SK-N-SH (cell line): ENCODE measurements around the gene TLR4. TPM values are rescaled to one million over a fixed set of nuclear protein-coding genes. Genes with fewer than 3 reads are reported as not detected.
A peak's percentile ranks its signal among the peaks of the same experiment; 100 is the strongest.

Experiments
- CTCF ChIA-PET: fragments of 300-600, 350-600 bp; formaldehyde crosslinking; extraction: SDS; loops from one replicate; lab custom pipeline; 2021; lab: Yijun Ruan, JAX
- POLR2A ChIA-PET: fragments of 350-600 bp; sonication (Branson Sonifier 250); formaldehyde crosslinking; extraction: SDS; loops from one replicate; lab custom pipeline; 2020; ENCODE audit warnings: antibody characterized with exemption, inconsistent platforms; lab: Yijun Ruan, JAX
- DNase-seq: peaks from one replicate; pipeline ENCODE4 v3.0.0; 2012
- H2AFZ ChIP-seq: fragments of 200-600 bp; sonication (generic); 2 replicates; pipeline ENCODE4 v1.8.1; 2016; ENCODE audit warnings: antibody characterized with exemption, mild to moderate bottlenecking, low read depth
- H3F3A ChIP-seq: fragments of 200-600 bp; sonication (generic); replicated peaks from 2 replicates; pipeline ENCODE3; 2016; ENCODE audit warnings: antibody characterized with exemption, mild to moderate bottlenecking; ENCODE audit not compliant: insufficient read depth
- H3K27ac ChIP-seq, 2 experiments: fragments of 200-500 bp in 1 of 2; fragments of 200-600 bp in 1 of 2; sonication (Bioruptor generic) in 1 of 2; sonication (generic), shearing (Covaris generic) in 1 of 2; 2 replicates each; pipeline versions ENCODE4 v1.5.1 to v1.6.1; 2014 to 2016; ENCODE audit warnings: low read depth in 2 of 2, inconsistent platforms in 1 of 2, low read length in 1 of 2, mild to moderate bottlenecking in 1 of 2, mixed read lengths in 1 of 2
- H3K27me3 ChIP-seq: fragments of 200-600 bp; sonication (generic), shearing (Covaris generic); 2 replicates; pipeline ENCODE4 v1.6.1; 2016; ENCODE audit warnings: mixed run types; ENCODE audit not compliant: insufficient read depth
- H3K36me3 ChIP-seq, 2 experiments: fragments of 200-500 bp in 1 of 2; fragments of 200-600 bp in 1 of 2; sonication (Bioruptor generic) in 1 of 2; sonication (generic) in 1 of 2; replicated peaks in 1 of 2; 2 replicates each; pipeline versions ENCODE3 to v1.5.1; 2014 to 2016; ENCODE audit warnings: low read length in 1 of 2, mild to moderate bottlenecking in 1 of 2; ENCODE audit not compliant: insufficient read depth in 2 of 2, control insufficient read depth in 1 of 2
- H3K4me1 ChIP-seq, 2 experiments: fragments of 200-500 bp in 1 of 2; fragments of 200-600 bp in 1 of 2; sonication (Bioruptor generic) in 1 of 2; sonication (generic), shearing (Covaris generic) in 1 of 2; 2 replicates each; pipeline versions ENCODE4 v1.5.1 to v1.6.1; 2014 to 2016; ENCODE audit warnings: low read depth in 1 of 2, low read length in 1 of 2, mixed run types in 1 of 2; ENCODE audit not compliant: insufficient read depth in 2 of 2, control insufficient read depth in 1 of 2
- H3K4me2 ChIP-seq: fragments of 200-600 bp; sonication (generic), shearing (Covaris generic); 2 replicates; pipeline ENCODE4 v1.6.1; 2017; ENCODE audit warnings: mixed run types
- H3K4me3 ChIP-seq, 2 experiments: fragments of 200-500 bp in 1 of 2; fragments of 200-600 bp in 1 of 2; sonication (Bioruptor generic) in 1 of 2; sonication (generic), shearing (Covaris generic) in 1 of 2; 2 replicates each; pipeline versions ENCODE4 v1.5.1 to v1.8.1; 2014 to 2016; ENCODE audit warnings: low read depth in 2 of 2, inconsistent platforms in 1 of 2, low read length in 1 of 2, mild to moderate bottlenecking in 1 of 2, mixed read lengths in 1 of 2, moderate library complexity in 1 of 2
- H3K79me2 ChIP-seq: fragments of 200-600 bp; sonication (generic); 2 replicates; pipeline ENCODE4 v1.8.1; 2017; ENCODE audit warnings: mild to moderate bottlenecking; ENCODE audit not compliant: insufficient read depth
- H3K9ac ChIP-seq: fragments of 200-600 bp; sonication (generic); 2 replicates; pipeline ENCODE4 v1.6.1; 2017; ENCODE audit warnings: mixed run types
- H3K9me2 ChIP-seq: fragments of 200-600 bp; sonication (generic); 2 replicates; pipeline ENCODE4 v1.6.1; 2017; ENCODE audit warnings: mixed run types
- H3K9me3 ChIP-seq: fragments of 200-600 bp; sonication (generic); 2 replicates; pipeline ENCODE4 v1.6.1; 2017; ENCODE audit warnings: mixed run types, mild to moderate bottlenecking, moderate library complexity
- H4K20me1 ChIP-seq: fragments of 200-600 bp; sonication (generic); 2 replicates; pipeline ENCODE4 v1.6.1; 2017; ENCODE audit warnings: mild to moderate bottlenecking, mixed run types; ENCODE audit not compliant: insufficient read depth
- CTCF ChIP-seq: fragments of 200-600 bp; sonication (generic); IDR thresholded peaks from 2 replicates; pipeline ENCODE4 v1.6.1; 2017; ENCODE audit warnings: antibody characterized with exemption, mild to moderate bottlenecking, moderate library complexity
- ELF1 ChIP-seq: IDR thresholded peaks from 2 replicates; pipeline ENCODE4 v1.4.0; 2012
- EP300 ChIP-seq, 2 experiments: IDR thresholded peaks; 2 replicates each; pipeline versions ENCODE4 v1.4.0 to v1.6.1; 2012; ENCODE audit warnings: borderline replicate concordance in 1 of 2, low read depth in 1 of 2, low read length in 1 of 2
- EZH2phosphoT487 ChIP-seq: fragments of 200-600 bp; sonication (generic); IDR thresholded peaks from 2 replicates; pipeline ENCODE4 v1.6.1; 2017; ENCODE audit warnings: low read depth, mixed run types, mild to moderate bottlenecking, antibody characterized with exemption, moderate library complexity, borderline replicate concordance
- GABPA ChIP-seq: IDR thresholded peaks from 2 replicates; pipeline ENCODE4 v1.4.0; 2012; ENCODE audit warnings: low read depth, mild to moderate bottlenecking
- MAX ChIP-seq: IDR thresholded peaks from 2 replicates; pipeline ENCODE4 v1.4.0; 2012; ENCODE audit warnings: low read depth
- MEF2A ChIP-seq: IDR thresholded peaks from 2 replicates; pipeline ENCODE4 v1.4.0; 2012; ENCODE audit warnings: low read depth, borderline replicate concordance
- MXI1 ChIP-seq: IDR thresholded peaks from 2 replicates; pipeline ENCODE4 v1.6.1; 2012; ENCODE audit warnings: mild to moderate bottlenecking, low read depth, low read length, improper control_type of control experiment
- NFIC ChIP-seq: IDR thresholded peaks from 2 replicates; pipeline ENCODE4 v1.4.0; 2012; ENCODE audit warnings: borderline replicate concordance
- PBX3 ChIP-seq: IDR thresholded peaks from 2 replicates; pipeline ENCODE4; 2012
- POLR2AphosphoS5 ChIP-seq: IDR thresholded peaks from 2 replicates; pipeline ENCODE4 v1.6.1; 2012; ENCODE audit warnings: low read depth, low read length
- RAD21 ChIP-seq: IDR thresholded peaks from 2 replicates; pipeline ENCODE4 v1.6.1; 2012; ENCODE audit warnings: mild to moderate bottlenecking, low read length
- RCOR1 ChIP-seq: fragments of 150-350 bp; IDR thresholded peaks from 2 replicates; pipeline ENCODE4 v1.6.1; 2017; ENCODE audit warnings: antibody characterized with exemption, low read length
- RFX5 ChIP-seq: IDR thresholded peaks from 2 replicates; pipeline ENCODE4 v1.6.1; 2012; ENCODE audit warnings: mild to moderate bottlenecking, improper control_type of control experiment, low read length
- RXRA ChIP-seq: IDR thresholded peaks from 2 replicates; pipeline ENCODE4 v1.4.0; 2012; ENCODE audit warnings: low read depth, mild to moderate bottlenecking, borderline replicate concordance
- TCF12 ChIP-seq: IDR thresholded peaks from 2 replicates; pipeline ENCODE4 v1.4.0; 2012
- USF1 ChIP-seq: IDR thresholded peaks from 2 replicates; pipeline ENCODE4 v1.4.0; 2012; ENCODE audit warnings: low read depth, borderline replicate concordance
- USF2 ChIP-seq: fragments of 150-350 bp; IDR thresholded peaks from 2 replicates; pipeline ENCODE4 v1.6.1; 2017; ENCODE audit warnings: antibody characterized with exemption, low read length, low read depth, borderline replicate concordance
- YY1 ChIP-seq: IDR thresholded peaks from 2 replicates; pipeline ENCODE4 v1.4.0; 2012; ENCODE audit warnings: low read depth, mild to moderate bottlenecking
- ZBTB33 ChIP-seq: IDR thresholded peaks from 2 replicates; pipeline ENCODE4 v1.4.0; 2012; ENCODE audit warnings: low read depth, borderline replicate concordance
- WGBS: methylation state at CpG from one replicate; pipeline ENCODE4 v1.1.6; 2017; ENCODE audit warnings: low lambda C conversion rate; 5-methylcytosine and 5-hydroxymethylcytosine counted together
- polyA plus RNA-seq, 3 experiments: library from polyadenylated mRNA; depleted of rRNA; stranded (reverse); fragments of >200 nt; gene quantifications; 2 replicates each; pipeline ENCODE4 v1.2.3, GENCODE V29; 2012

Gene TLR4
- polyA plus RNA-seq, 1 of the 3 experiments (the other 2 are of a cell fraction) = 0.85 TPM

- POLR2A ChIA-PET = no interaction called here
Observed at GRCh38 chr9:117704597-117704996, 394 bp downstream of the TLR4 start.

More at GRCh38 chr9:117704597-117704996, 394 bp downstream of the TLR4 start:
- Histone ChIP-seq H2AFZ (peak overlapping the region; percentile 77), H3K9ac (peak overlapping the region; percentile 82), H3K9me2 (no peaks in the 10 kb centered on the region), H4K20me1 (no peaks in the 10 kb centered on the region), H3F3A (peaks cover 36% of the 10 kb centered on the region), H3K36me3 (peaks cover 0 to 14% of the 10 kb centered on the region in 2 experiments), H3K4me2 (peak overlapping the region; percentile 87), H3K27ac (peak overlapping the region in 1 of 2 experiments; percentile 96; a peak in 3 of 4 replicates), H3K4me3 (peak overlapping the region; percentile 31 to 72; a peak in 3 of 4 replicates), H3K4me1 (peaks cover 2 to 9% of the 10 kb centered on the region in 2 experiments; a peak in 2 of 4 replicates), H3K79me2 (peaks cover 42% of the 10 kb centered on the region), H3K9me3 (no peaks in the 10 kb centered on the region), H3K27me3 (no peaks in the 10 kb centered on the region)
- TF ChIP-seq RCOR1 = no peak
- TF ChIP-seq USF2 = no peak
- no peak for TF ChIP-seq MAX
- TF ChIP-seq ZBTB33 = no peak
- TF ChIP-seq MEF2A = no peak
- no peak for TF ChIP-seq GABPA
- no peak for TF ChIP-seq USF1
- no peak for TF ChIP-seq TCF12
- TF ChIP-seq RFX5 = no peak
- no peak for TF ChIP-seq NFIC
- TF ChIP-seq EP300 (IDR thresholded peaks at IDR 0.05; ENCODE audit: borderline replicate concordance in 1 of 2, low read depth in 1 of 2, low read length in 1 of 2) = no peak
- TF ChIP-seq YY1 = no peak
- no peak for TF ChIP-seq ELF1
- TF ChIP-seq POLR2AphosphoS5 = no peak
- TF ChIP-seq PBX3 = no peak
- no peak for TF ChIP-seq CTCF
- TF ChIP-seq EZH2phosphoT487 = no peak
- no peak for TF ChIP-seq RXRA
- TF ChIP-seq RAD21 = no peak
- TF ChIP-seq MXI1 = no peak
- CTCF ChIA-PET = interaction anchor here (0.9 to 2.1 kb wide), 2 partner anchors 12 to 20 kb away, joined by 3 to 4 read pairs; no protein-coding TSS in a partner anchor
- WGBS = 86% methylated on average over 1 of the region's 1 CpG
- DNase-seq = no peak
